HUES6 (cell line): ENCODE data around the gene PHIP.
"Not testable (repeated sequence)": the region's sequence is repeated elsewhere in the genome, so short reads cannot be mapped to it uniquely, and the experiment has no call there.

Source experiments
- H3K27ac ChIP-seq: 2 replicates; pipeline ENCODE4 v1.7.0; 2013; ENCODE audit warnings: low read depth, mild to moderate bottlenecking, low read length, inconsistent platforms
- H3K27me3 ChIP-seq: 2 replicates; pipeline ENCODE4 v1.6.1; 2013; ENCODE audit warnings: low read length; ENCODE audit not compliant: control insufficient read depth, insufficient read depth
- H3K36me3 ChIP-seq: 2 replicates; pipeline ENCODE4 v1.6.1; 2013; ENCODE audit warnings: low read length; ENCODE audit not compliant: control insufficient read depth, insufficient read depth
- H3K4me1 ChIP-seq: 2 replicates; pipeline ENCODE4 v1.6.1; 2013; ENCODE audit warnings: low read length; ENCODE audit not compliant: control insufficient read depth, insufficient read depth
- H3K4me3 ChIP-seq: 2 replicates; pipeline ENCODE4 v1.5.1; 2013; ENCODE audit warnings: low read depth, low read length
- H3K9ac ChIP-seq: one replicate; pipeline ENCODE4 v1.6.1; 2013; ENCODE audit warnings: mild to moderate bottlenecking, low read length
- H3K9me3 ChIP-seq: 2 replicates; pipeline ENCODE4 v1.6.1; 2013; ENCODE audit warnings: low read depth, low read length; ENCODE audit not compliant: control insufficient read depth, insufficient read depth

The PHIP gene

DNA sequence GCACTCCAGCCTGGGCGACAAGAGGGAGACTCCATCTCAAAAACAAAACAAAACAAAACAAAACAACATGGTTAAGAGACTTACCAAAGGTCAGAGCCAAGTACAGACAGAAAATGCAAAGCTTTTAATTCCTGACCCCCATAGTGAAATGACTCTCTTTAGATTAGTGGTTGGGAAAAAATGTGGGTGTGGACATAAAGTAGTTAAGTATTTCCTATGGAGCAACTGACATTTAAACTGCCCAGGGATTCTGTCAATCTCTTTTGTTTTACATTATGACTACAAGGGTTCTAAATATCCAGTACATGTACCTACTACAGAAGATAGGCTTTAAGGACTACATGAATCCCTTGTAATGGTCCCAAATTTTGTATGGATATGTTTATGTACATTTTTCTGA lies 135.6 kb downstream of the PHIP start:
- Histone ChIP-seq H3K27me3 (no peaks in the 10 kb centered on the region), H3K27ac (no peak overlapping the region), H3K36me3 (peaks cover 85% of the 10 kb centered on the region), H3K4me1 (no peaks in the 10 kb centered on the region), H3K9me3 (no peaks in the 10 kb centered on the region), H3K9ac (no peak overlapping the region), H3K4me3 (no peak overlapping the region)

DNA sequence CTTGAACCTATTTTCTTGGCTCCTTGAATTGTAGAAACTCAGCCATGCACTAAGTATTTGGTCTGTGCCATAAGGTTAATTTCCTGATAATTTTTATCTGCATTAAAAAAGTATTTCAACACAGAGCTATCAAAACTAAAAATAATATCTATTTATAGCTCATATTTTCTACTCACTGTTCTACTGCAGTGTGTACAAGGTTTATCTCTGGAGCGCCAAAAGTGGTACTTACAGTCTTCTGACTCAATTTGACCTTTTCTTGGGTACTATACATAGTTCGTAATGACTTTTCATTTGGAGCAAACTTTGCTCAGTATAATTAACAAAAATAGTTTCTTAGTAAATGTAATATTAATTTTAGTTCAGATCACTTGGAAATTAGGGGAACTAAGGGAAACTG lies 141.5 kb downstream of the PHIP start:
- Histone ChIP-seq H3K9ac (no peak overlapping the region), H3K27ac (no peak overlapping the region), H3K9me3 (no peaks in the 10 kb centered on the region), H3K4me1 (no peaks in the 10 kb centered on the region), H3K36me3 (peaks cover 36% of the 10 kb centered on the region), H3K27me3 (no peaks in the 10 kb centered on the region), H3K4me3 (no peak overlapping the region)

- Histone ChIP-seq H3K9ac (no peak overlapping the region), H3K4me3 (no peak overlapping the region), H3K27ac (no peak overlapping the region), H3K36me3 (peaks cover 26% of the 10 kb centered on the region), H3K9me3 (no peaks in the 10 kb centered on the region), H3K4me1 (no peaks in the 10 kb centered on the region), H3K27me3 (no peaks in the 10 kb centered on the region)
These were observed 142.5 kb downstream of the PHIP start for GRCh38 chr6:78935553-78935952.

GRCh38 chr6:78925317-78925716 lies 152.7 kb downstream of the PHIP start:
- H3K4me1 ChIP-seq: no peaks in the 10 kb centered on the region
- H3K9me3 ChIP-seq: peaks cover 14% of the 10 kb centered on the region
- H3K9ac ChIP-seq: no peak overlapping the region
- no peak overlapping the region for H3K27ac ChIP-seq
- H3K36me3 ChIP-seq: no peaks in the 10 kb centered on the region
- no peaks in the 10 kb centered on the region for H3K27me3 ChIP-seq
- H3K4me3 ChIP-seq: no peak overlapping the region

GRCh38 chr6:78921168-78921567 lies 156.9 kb downstream of the PHIP start:
- H3K27me3 ChIP-seq, H3K9ac ChIP-seq, H3K4me1 ChIP-seq, H3K27ac ChIP-seq, H3K4me3 ChIP-seq, H3K36me3 ChIP-seq: not testable (repeated sequence)
- peaks cover 14% of the 10 kb centered on the region for H3K9me3 ChIP-seq

GRCh38 chr6:78917788-78918187 lies 160.3 kb downstream of the PHIP start:
- H3K27me3 ChIP-seq: no peaks in the 10 kb centered on the region
- H3K36me3 ChIP-seq: no peaks in the 10 kb centered on the region
- no peak overlapping the region for H3K4me3 ChIP-seq
- no peak overlapping the region for H3K9ac ChIP-seq
- no peak overlapping the region for H3K27ac ChIP-seq
- H3K4me1 ChIP-seq: no peaks in the 10 kb centered on the region
- H3K9me3 ChIP-seq: peaks cover 10% of the 10 kb centered on the region

DNA sequence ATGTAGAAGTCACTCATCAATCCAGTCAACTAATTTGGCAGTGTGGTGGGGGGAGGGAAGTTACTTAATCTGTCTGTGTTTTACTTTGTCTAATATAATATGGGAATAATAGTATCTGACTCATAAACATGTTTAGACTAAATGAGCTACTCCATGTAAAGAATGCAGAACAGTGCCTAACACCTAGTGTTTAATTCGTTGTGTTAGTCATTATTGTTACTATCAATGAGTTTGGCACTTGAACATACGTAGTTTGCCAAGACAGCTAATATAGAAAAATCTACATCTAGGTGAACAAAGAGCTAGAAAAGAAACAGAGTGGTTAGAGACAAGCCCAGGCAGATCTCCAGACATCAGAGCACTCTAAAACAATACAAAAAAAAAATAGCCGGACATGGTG lies 161.6 kb downstream of the PHIP start:
- H3K36me3 ChIP-seq: no peaks in the 10 kb centered on the region
- H3K27ac ChIP-seq: no peak overlapping the region
- H3K4me3 ChIP-seq: no peak overlapping the region
- peaks cover 7% of the 10 kb centered on the region for H3K9me3 ChIP-seq
- no peaks in the 10 kb centered on the region for H3K4me1 ChIP-seq
- no peak overlapping the region for H3K9ac ChIP-seq
- peaks cover 10% of the 10 kb centered on the region for H3K27me3 ChIP-seq

DNA sequence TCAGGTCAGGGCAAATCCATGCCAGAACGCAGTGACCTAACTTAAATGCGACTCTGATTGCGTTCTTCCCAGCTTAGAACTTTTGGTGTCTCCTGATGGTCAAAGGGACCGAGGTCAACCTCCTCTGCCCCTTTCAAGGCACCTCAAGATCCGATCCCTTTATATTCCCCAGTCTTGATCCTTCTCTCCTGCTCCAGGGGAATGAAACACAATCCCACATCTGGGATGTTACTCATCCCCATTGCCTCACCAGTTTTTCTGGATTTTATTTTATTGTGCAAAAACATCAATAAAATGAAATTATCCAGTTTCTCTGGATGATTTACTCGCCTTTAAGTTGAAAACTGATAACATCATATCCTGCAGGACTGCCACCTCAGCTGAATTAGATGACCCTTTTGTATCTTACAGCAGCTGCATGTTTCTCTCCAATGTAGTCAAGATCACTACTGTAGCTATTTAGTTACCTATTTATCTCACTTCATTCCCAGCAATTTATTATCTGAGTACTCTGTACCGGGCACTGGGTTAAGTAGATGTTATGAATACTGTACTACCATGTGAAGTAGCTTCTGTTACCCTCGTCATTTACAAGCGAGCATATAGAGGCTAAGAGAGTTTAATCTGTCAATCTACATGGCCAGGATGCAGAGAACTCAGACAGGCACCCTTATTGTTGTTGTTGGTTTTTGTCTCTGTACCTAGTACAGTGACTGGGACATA lies 166.7 kb downstream of the PHIP start:
- peaks cover 6% of the 10 kb centered on the region; the same call in 1 of the 2 replicates for H3K4me1 ChIP-seq
- H3K27me3 ChIP-seq: peaks cover 26% of the 10 kb centered on the region
- H3K9ac ChIP-seq: peak overlapping the region; percentile 41
- H3K4me3 ChIP-seq: peak overlapping the region; percentile 69
- no peaks in the 10 kb centered on the region for H3K36me3 ChIP-seq
- H3K9me3 ChIP-seq: no peaks in the 10 kb centered on the region
- H3K27ac ChIP-seq: no peak overlapping the region

GRCh38 chr6:78910591-78911171 lies 167.4 kb downstream of the PHIP start:
- Histone ChIP-seq H3K4me3 (peak overlapping the region; percentile 69), H3K27me3 (peaks cover 26% of the 10 kb centered on the region), H3K27ac (no peak overlapping the region), H3K9ac (peak overlapping the region; percentile 41), H3K36me3 (no peaks in the 10 kb centered on the region), H3K4me1 (peaks cover 6% of the 10 kb centered on the region; the same call in 1 of the 2 replicates), H3K9me3 (no peaks in the 10 kb centered on the region)

GRCh38 chr6:78910010-78910409 lies 168.0 kb downstream of the PHIP start:
- H3K9ac ChIP-seq: no peak overlapping the region
- no peak overlapping the region for H3K27ac ChIP-seq
- no peaks in the 10 kb centered on the region for H3K9me3 ChIP-seq
- no peaks in the 10 kb centered on the region for H3K36me3 ChIP-seq
- peaks cover 26% of the 10 kb centered on the region for H3K27me3 ChIP-seq
- peak overlapping the region; percentile 69 for H3K4me3 ChIP-seq
- peaks cover 6% of the 10 kb centered on the region; the same call in 1 of the 2 replicates for H3K4me1 ChIP-seq

GRCh38 chr6:78909391-78909790 lies 168.7 kb downstream of the PHIP start:
- no peaks in the 10 kb centered on the region for H3K36me3 ChIP-seq
- peaks cover 6% of the 10 kb centered on the region; the same call in 1 of the 2 replicates for H3K4me1 ChIP-seq
- no peaks in the 10 kb centered on the region for H3K9me3 ChIP-seq
- H3K9ac ChIP-seq: no peak overlapping the region
- no peak overlapping the region for H3K27ac ChIP-seq
- H3K27me3 ChIP-seq: peaks cover 26% of the 10 kb centered on the region
- H3K4me3 ChIP-seq: no peak overlapping the region
